Astrocyte of the spinal cord (primary cell): Measurements from ENCODE around the gene SRGAP3.
A peak's percentile ranks its signal among the peaks of the same experiment; 100 is the strongest.

Experiments used
- DNase-seq: peaks from one replicate; pipeline ENCODE4 v3.0.0; 2011; ENCODE audit warnings: low read depth, low spot score
- H3K4me3 ChIP-seq: 2 replicates; pipeline ENCODE4 v1.5.1; 2011; ENCODE audit warnings: low read depth, mild to moderate bottlenecking, low read length, moderate library complexity
- in situ Hi-C: cut with HindIII; loops from 2 replicates; pipeline ENCODE4 v1.10.0; 2017; ENCODE audit warnings: low sequenced_read_pairs
- TF ChIP-seq, protein P1 (sequence below): IDR thresholded peaks from 2 replicates; pipeline ENCODE4 v1.5.1; 2012; ENCODE audit warnings: low read depth, mild to moderate bottlenecking, low read length, inconsistent platforms

Gene SRGAP3

DNA sequence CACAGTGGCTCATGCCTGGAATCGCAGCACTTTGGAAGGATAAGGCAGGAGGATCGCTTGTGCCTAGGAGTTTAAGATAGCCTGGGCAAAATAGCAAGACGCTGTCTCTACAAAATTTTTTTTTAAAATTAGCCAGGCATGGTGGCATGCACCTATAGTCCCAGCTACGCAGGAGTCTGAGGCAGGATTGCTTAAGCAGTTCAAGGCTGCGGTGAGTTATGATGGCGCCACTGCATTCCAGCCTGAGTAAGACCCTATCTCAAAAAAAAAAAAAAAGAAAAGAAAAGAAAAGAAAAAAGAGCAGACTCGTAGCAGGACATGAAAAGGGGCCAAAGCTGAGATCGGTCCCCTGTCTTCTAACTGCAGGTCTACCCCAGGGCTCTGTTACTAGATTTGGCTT, 18.9 kb downstream of the SRGAP3 start:
- no peak for DNase-seq
- in situ Hi-C loops, result no loop called here
- TF ChIP-seq, protein P1, sequence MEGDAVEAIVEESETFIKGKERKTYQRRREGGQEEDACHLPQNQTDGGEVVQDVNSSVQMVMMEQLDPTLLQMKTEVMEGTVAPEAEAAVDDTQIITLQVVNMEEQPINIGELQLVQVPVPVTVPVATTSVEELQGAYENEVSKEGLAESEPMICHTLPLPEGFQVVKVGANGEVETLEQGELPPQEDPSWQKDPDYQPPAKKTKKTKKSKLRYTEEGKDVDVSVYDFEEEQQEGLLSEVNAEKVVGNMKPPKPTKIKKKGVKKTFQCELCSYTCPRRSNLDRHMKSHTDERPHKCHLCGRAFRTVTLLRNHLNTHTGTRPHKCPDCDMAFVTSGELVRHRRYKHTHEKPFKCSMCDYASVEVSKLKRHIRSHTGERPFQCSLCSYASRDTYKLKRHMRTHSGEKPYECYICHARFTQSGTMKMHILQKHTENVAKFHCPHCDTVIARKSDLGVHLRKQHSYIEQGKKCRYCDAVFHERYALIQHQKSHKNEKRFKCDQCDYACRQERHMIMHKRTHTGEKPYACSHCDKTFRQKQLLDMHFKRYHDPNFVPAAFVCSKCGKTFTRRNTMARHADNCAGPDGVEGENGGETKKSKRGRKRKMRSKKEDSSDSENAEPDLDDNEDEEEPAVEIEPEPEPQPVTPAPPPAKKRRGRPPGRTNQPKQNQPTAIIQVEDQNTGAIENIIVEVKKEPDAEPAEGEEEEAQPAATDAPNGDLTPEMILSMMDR, result no peak
- H3K4me3 ChIP-seq, result no peak overlapping the region

DNA sequence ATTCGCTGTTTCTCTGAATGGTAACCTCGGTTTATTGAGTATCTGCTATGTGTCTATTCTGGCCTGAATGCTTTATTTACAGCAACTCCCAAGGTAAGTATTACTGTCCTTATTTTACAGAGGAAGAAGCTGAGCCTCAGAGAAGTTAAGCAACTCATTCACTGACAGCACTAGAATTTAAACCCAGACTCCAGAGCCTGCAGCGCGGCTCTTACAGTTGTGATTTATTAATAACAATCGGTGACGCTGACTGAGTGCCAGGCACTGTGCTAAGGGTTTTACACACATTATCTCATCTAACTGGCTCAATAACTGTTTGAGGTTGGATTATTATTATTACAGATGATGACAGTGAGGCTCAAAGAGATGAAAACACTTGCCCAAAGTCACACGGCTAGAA, 19.6 kb downstream of the SRGAP3 start:
- TF ChIP-seq, protein P1, result no peak
- in situ Hi-C loops, result no loop called here
- DNase-seq, result no peak
- no peak overlapping the region for H3K4me3 ChIP-seq

DNA sequence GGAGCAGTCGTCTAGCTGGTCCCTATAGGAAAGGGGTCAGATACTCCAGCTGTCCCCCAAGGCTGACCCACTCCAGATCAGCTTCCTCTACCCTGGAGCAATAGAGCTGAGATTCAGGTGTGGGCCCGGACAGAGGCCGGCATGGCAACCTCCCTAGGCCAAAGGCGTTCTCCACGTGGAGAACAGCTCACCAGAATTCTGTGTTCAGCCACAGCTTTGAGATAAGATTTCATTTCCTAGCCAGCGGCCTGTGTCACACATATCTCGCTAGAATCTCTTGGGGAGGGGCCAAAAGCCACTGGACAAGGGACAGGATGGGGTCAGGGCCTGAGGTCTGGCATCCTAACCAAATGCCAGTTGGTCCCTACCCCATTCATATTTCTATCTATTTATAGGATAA, 20.1 kb downstream of the SRGAP3 start:
- no peak for DNase-seq
- in situ Hi-C loops, result no loop called here
- H3K4me3 ChIP-seq, result no peak overlapping the region
- TF ChIP-seq, protein P1, result no peak

DNA sequence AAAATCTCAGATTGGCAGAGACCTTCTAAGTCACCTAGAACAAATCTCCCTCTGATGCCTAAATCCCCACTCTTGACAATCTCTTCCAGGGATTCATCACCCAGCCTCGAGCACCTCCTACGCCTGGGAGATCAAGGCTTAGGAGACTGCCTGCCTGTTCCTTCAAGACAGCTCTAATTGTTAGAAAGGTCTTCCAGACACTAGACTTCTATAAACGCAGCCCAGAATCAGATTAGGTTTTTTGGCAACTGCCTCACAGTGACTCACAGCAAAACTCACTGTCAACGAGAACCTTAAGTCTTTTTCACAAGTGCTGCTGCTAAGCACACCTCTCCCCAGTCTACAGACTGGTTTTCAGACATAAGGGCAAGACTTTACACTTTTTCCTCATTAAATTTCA, 23.1 kb downstream of the SRGAP3 start:
- no peak overlapping the region for H3K4me3 ChIP-seq
- in situ Hi-C loops, result no loop called here
- TF ChIP-seq, protein P1, result no peak
- peak; percentile 56 for DNase-seq

DNA sequence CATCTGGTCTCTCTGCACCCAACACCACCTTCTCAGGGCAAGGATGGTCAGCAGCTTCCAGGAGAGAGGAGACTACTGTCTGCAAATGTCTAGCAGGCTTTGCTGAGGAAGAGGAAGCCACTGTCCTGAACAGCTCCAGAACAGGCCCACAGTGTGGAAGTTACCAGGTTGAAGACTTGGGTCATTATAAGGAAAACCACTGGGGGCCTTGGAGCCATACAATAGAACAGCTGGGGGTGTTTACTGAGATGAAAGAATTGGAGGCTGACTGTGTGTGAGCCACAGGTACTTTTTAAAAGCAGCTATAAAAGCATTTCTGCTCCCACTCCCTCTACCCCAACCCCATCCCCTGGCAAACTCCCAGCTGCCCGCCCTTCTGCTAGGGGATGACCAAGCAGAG, 24.2 kb downstream of the SRGAP3 start:
- TF ChIP-seq, protein P1, result no peak
- DNase-seq, result no peak
- in situ Hi-C loops, result no loop called here
- no peak overlapping the region for H3K4me3 ChIP-seq

- in situ Hi-C loops, result no loop called here
- H3K4me3 ChIP-seq, result no peak overlapping the region
- no peak for DNase-seq
- TF ChIP-seq, protein P1, result no peak
Observed at GRCh38 chr3:9224490-9224889, 25.0 kb downstream of the SRGAP3 start.

DNA sequence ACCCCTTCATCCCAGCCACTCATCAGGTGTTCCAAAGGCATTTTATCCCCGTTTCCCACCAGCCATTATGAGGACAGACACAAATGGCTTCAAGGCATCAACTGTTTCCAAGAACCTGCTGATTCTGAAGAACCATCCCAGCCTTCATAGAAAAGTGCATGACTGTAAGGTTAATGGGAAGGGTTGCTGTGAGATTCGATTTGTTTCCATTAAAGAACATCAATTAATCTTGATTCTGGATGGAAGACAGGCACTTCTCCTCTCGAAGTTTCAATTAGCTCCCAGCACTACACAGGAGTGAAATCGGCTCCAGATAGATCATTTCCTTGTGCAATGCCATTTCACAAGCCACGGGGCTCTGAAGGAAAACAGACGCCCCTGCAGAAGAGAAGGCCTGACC, 25.8 kb downstream of the SRGAP3 start:
- in situ Hi-C loops, result no loop called here

More for the DNA sequence above, 25.8 kb downstream of the SRGAP3 start:
- DNase-seq, result no peak
- no peak overlapping the region for H3K4me3 ChIP-seq
- TF ChIP-seq, protein P1, result no peak
